IPS DF 4.7 (cell line): ENCODE results near the gene WNT4.

Experiments
- DNase-seq: peaks from one replicate; pipeline ENCODE4 v3.0.0-alpha.2; 2013; ENCODE audit warnings: low spot score; ENCODE audit errors: extremely low read depth

WNT4 gene

GRCh38 chr1:22131062-22131461, 11.8 kb downstream of the WNT4 start:
- DNase-seq, result no peak

GRCh38 chr1:22129501-22130117, 13.3 kb downstream of the WNT4 start:
- DNase-seq, result no peak

GRCh38 chr1:22128392-22128791, 14.5 kb downstream of the WNT4 start:
- DNase-seq, result no peak

GRCh38 chr1:22127731-22128130, 15.2 kb downstream of the WNT4 start:
- no peak for DNase-seq

GRCh38 chr1:22127248-22127647, 15.6 kb downstream of the WNT4 start:
- DNase-seq, result no peak

- DNase-seq, result no peak
These were observed 16.4 kb downstream of the WNT4 start for GRCh38 chr1:22126531-22126930.

GRCh38 chr1:22124592-22125229, 18.2 kb downstream of the WNT4 start:
- no peak for DNase-seq

- DNase-seq, result no peak
These were observed 18.9 kb downstream of the WNT4 start for GRCh38 chr1:22123901-22124404.

GRCh38 chr1:22123071-22123390, 19.9 kb downstream of the WNT4 start:
- DNase-seq, result no peak

GRCh38 chr1:22122273-22123070, 20.4 kb downstream of the WNT4 start:
- DNase-seq, result no peak

GRCh38 chr1:22121421-22121911, 21.4 kb downstream of the WNT4 start:
- no peak for DNase-seq

- DNase-seq, result no peak
These were observed 22.5 kb downstream of the WNT4 start for GRCh38 chr1:22120469-22120790.

- no peak for DNase-seq
These were observed 23.1 kb downstream of the WNT4 start for GRCh38 chr1:22119626-22120468.

- no peak for DNase-seq
These were observed 24.5 kb downstream of the WNT4 start for GRCh38 chr1:22118291-22118992.

GRCh38 chr1:22117851-22118250, 25.0 kb downstream of the WNT4 start:
- no peak for DNase-seq

GRCh38 chr1:22117238-22117637, 25.7 kb downstream of the WNT4 start:
- no peak for DNase-seq

GRCh38 chr1:22115286-22115685, 27.6 kb downstream of the WNT4 start:
- no peak for DNase-seq

- no peak for DNase-seq
These were observed 28.5 kb downstream of the WNT4 start for GRCh38 chr1:22114083-22115012.

GRCh38 chr1:22112554-22112953, 30.3 kb downstream of the WNT4 start:
- no peak for DNase-seq

- DNase-seq, result no peak
These were observed 31.3 kb downstream of the WNT4 start for GRCh38 chr1:22111620-22112019.
